ENCODE results near the gene MYOCOS. TPM values are rescaled to one million over a fixed set of nuclear protein-coding genes. Genes with fewer than 3 reads are reported as not detected.

MYOCOS gene
- total RNA-seq, 1 experiment from 2014 or later = not detected

DNA sequence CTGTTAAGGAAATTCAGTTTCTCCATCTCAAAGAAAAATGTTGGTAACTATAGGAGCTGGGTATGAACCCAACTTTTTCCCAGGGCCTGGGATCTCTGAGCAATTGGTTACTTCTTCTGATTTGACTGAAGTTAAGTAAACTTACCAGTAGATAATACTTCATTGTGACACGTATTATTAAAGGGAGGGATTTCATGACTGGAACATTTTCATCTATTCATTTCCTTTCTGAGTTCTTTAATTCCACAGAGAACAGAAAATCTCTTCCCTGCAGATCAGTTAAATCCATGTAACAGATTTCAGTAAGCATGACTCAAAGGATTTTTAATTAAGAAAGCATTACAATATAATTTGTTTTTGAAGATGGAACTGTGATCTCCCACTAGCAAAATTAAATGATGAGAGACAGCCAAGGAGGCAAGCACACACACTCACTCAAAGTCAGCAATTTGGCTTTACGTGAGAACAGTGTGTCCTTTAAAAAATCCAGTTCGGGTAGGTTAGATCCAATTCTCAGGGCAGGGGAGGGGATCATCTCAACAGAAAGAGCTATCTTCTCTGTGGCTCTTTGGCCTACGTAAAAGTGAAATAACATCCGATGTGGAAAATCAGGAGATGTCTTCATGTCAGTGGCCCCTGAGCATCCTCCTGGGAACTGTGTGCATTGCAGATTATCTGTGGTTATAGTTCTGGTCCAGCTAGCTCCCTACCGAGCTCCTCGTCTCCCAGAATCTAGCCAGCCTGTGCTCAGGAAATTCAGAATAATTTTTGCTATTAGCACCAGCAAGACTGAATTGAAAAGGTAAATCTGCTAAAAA lies 41.2 kb downstream of the MYOCOS start:
- no peak overlapping the region for H2AFZ ChIP-seq (ENCODE audit: low read depth, low read length, poor library complexity, severe bottlenecking)
- no peak overlapping the region for H3K4me3 ChIP-seq (replicated peaks in 1 of 2; ENCODE audit: low read depth in 1 of 2, low read length in 2 of 2)
- H3K27me3 ChIP-seq (ENCODE audit: insufficient read depth, low read length) = no peaks in the 10 kb centered on the region
- H3K4me2 ChIP-seq (ENCODE audit: low read length) = no peak overlapping the region
- H3K27ac ChIP-seq (ENCODE audit: low read depth, low read length) = no peak overlapping the region
- TF ChIP-seq ATF3 (IDR thresholded peaks at IDR 0.05) = no peak
- TF ChIP-seq, protein P1, sequence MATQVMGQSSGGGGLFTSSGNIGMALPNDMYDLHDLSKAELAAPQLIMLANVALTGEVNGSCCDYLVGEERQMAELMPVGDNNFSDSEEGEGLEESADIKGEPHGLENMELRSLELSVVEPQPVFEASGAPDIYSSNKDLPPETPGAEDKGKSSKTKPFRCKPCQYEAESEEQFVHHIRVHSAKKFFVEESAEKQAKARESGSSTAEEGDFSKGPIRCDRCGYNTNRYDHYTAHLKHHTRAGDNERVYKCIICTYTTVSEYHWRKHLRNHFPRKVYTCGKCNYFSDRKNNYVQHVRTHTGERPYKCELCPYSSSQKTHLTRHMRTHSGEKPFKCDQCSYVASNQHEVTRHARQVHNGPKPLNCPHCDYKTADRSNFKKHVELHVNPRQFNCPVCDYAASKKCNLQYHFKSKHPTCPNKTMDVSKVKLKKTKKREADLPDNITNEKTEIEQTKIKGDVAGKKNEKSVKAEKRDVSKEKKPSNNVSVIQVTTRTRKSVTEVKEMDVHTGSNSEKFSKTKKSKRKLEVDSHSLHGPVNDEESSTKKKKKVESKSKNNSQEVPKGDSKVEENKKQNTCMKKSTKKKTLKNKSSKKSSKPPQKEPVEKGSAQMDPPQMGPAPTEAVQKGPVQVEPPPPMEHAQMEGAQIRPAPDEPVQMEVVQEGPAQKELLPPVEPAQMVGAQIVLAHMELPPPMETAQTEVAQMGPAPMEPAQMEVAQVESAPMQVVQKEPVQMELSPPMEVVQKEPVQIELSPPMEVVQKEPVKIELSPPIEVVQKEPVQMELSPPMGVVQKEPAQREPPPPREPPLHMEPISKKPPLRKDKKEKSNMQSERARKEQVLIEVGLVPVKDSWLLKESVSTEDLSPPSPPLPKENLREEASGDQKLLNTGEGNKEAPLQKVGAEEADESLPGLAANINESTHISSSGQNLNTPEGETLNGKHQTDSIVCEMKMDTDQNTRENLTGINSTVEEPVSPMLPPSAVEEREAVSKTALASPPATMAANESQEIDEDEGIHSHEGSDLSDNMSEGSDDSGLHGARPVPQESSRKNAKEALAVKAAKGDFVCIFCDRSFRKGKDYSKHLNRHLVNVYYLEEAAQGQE (IDR thresholded peaks at IDR 0.05; ENCODE audit: low read depth) = no peak
- no peak for TF ChIP-seq ZNF274 (IDR thresholded peaks at IDR 0.05; ENCODE audit: low read depth, low read length)
- no peak for TF ChIP-seq SIN3A (IDR thresholded peaks at IDR 0.05; ENCODE audit: low read depth)
- TF ChIP-seq POLR2A (IDR thresholded peaks at IDR 0.05; ENCODE audit: borderline replicate concordance, extremely low read depth, insufficient read depth, insufficient read length) = no peak
- no peak for TF ChIP-seq FOSL1 (IDR thresholded peaks at IDR 0.05; ENCODE audit: low read depth)
- TF ChIP-seq CTCF (IDR thresholded peaks at IDR 0.05 in 2 of 3, conservative IDR thresholded peaks at IDR 0.05 in 1 of 3; ENCODE audit: borderline replicate concordance in 1 of 3, insufficient read depth in 1 of 3, low read depth in 2 of 3, low read length in 2 of 3) = no peak
- no peak for TF ChIP-seq POLR2AphosphoS5 (IDR thresholded peaks at IDR 0.05; ENCODE audit: low read depth, low read length)
- no TSS peak for BruUV-seq (replicated peaks)
- ChIA-PET RAD21 (ENCODE audit: low non-redundant PET in 1 of 2, low total read pairs in 2 of 2, uncharacterized antibody in 2 of 2, unreplicated experiment in 2 of 2) (no interaction called here), CTCF (no interaction called here), POLR2A (no interaction called here)
- intact Hi-C loops (cut with micrococcal nuclease) = no loop called here
- H3K9me3 ChIP-seq (ENCODE audit: control insufficient read depth in 1 of 2, insufficient read depth in 1 of 2, low read depth in 1 of 2, low read length in 2 of 2) = no peaks in the 10 kb centered on the region
- H3K4me1 ChIP-seq (ENCODE audit: control insufficient read depth in 1 of 2, insufficient read depth in 2 of 2, low read length in 2 of 2) = peaks cover 0 to 7% of the 10 kb centered on the region in 2 experiments; a peak in 3 of 4 replicates
- H3K79me2 ChIP-seq (ENCODE audit: insufficient read depth, low read length) = no peaks in the 10 kb centered on the region
- H4K20me1 ChIP-seq (ENCODE audit: insufficient read depth) = no peaks in the 10 kb centered on the region
- DNase-seq (ENCODE audit: low read depth, low spot score) = no peak
- H3K9ac ChIP-seq (ENCODE audit: low read length) = no peak overlapping the region
- ATAC-seq = no peak
- H3K36me3 ChIP-seq (ENCODE audit: control insufficient read depth in 1 of 2, insufficient read depth in 2 of 2, low read length in 2 of 2) = no peaks in the 10 kb centered on the region
- H3K9me2 ChIP-seq (ENCODE audit: insufficient read depth) = no peaks in the 10 kb centered on the region
